Hepatic stellate cell (primary cell): ENCODE results near the gene CSMD2.

Source experiments
- DNase-seq: peaks from one replicate; pipeline ENCODE4 v3.0.0; 2011; ENCODE audit warnings: low spot score

Gene CSMD2

GRCh38 chr1:33680281-33680840 lies 484.7 kb downstream of the CSMD2 start:
- DNase-seq: no peak

DNA sequence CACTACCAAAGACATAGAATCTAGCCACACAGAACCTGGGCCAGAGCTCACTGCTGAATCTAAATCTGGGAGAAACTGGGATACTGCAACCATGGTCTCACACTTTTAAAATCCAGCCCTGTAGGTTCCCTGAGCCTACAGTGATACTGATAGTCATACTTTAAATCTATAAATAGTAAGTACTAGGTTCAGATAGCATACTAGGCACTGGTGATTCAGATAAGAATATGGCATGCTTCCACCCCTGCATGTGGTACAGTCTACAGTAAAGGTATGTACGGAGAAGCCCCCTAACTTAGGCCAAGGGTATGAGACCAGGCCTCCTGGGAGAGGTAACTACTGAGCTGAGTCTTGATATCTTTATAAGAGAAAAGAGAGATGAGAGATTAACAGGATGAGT lies 494.5 kb downstream of the CSMD2 start:
- DNase-seq: no peak

DNA sequence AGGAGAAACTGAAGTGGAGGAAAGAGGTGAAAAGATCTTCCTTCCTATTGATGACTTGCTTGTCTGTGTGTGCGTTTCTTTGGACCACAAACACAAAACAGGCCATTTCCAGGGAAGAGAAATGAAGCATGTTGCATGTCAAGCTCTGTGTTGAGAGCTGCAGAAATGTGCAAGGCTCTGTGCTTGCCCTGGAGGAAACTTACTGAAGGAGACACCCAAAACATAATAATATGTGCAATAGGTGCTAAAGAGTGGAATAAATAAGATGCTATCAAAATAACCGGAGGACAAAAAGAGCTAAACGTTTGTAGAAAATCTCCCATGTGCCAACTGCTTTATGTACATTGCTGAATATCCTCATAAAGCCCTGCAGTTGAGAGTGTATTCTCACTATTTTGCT lies 496.3 kb downstream of the CSMD2 start:
- no peak for DNase-seq

DNA sequence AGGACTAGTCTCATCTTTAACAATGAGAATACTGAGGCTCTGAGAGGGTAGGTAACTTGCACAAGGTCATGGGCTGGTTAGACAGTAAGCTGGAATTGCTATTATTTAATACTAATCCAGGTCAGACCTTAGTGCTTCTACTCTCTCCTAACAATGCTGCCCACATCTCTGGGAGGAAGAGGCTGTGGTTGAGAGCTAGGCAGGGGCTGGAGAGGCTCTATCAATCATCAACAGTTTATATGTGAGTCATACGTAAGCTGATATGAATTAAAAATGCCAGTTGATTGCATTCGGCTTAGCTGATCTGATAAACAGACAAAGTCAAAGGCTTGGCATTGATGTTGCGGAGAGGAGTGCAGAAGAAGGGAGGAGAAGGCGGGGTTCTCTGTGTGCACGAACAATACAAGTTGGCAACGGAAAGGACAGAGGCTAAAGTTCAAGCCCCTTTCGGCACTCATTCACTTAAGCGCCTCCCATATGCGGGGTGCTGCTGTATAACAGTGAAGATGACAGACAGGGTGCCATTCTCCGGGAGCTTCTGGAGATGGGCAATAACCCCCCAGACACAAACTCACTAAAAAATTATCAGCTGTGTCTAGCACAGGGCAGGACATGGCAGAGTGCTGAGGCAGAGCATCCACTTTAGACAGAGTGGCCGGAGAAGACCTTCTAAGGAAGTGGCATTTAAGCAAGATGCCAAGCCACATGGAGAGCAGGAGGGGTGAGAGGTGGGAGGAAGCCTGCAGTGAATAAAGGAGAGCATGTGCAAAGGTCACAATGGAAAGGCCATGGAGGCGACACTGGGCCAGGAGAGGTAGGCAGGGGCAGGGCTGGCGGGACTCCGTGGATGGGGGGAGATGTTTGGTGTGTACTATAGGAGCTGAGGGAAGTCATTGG lies 497.4 kb downstream of the CSMD2 start:
- no peak for DNase-seq

GRCh38 chr1:33666616-33667015 lies 498.4 kb downstream of the CSMD2 start:
- DNase-seq: no peak

DNA sequence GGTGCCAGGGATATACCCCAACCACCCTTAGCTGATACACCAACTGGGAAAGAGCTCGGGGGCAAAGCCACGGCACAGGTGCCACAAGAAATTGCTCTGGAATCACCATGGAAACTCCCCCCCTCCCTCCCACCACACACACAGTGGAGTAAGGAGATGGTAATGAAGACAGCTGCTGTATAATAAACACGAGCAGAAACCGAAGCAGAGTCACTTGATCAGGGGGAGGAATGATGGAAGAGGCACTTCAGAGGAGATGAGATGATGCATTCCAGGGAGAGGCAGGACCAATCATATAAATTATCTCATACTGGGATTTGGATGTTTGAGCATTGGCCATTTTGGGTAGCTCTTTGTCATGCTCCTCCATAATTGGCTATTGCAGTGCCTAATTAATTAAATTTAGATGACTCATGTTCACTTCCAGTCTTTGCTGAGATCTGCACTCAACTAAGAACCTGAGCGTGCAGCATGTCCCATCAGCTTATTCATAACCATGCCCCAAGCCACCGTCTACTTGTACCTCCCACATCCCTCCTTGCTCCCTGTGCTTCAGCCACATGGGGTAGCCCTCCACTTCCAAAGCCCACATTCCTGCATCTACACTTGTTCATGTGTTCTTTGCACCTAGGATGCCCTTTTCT lies 503.1 kb downstream of the CSMD2 start:
- DNase-seq: no peak

DNA sequence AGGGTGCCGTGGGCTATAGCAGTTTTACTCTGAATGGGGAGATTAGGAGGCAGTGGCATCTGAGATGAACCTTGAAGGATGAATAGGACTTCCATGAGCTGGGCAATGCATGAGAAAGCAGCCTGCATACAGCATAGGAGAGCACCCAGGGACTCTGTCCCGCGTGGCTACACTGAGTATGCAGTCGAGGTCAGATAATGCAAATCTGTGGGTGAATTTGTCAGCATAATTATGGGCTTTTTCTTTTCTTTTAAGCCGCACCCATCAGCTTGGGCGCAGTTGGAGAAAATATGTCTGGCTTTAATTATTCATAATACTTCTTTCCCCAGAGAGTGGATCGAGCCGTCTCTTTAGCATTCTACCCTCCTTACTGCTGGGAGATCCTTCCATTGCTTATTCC lies 504.1 kb downstream of the CSMD2 start:
- no peak for DNase-seq

DNA sequence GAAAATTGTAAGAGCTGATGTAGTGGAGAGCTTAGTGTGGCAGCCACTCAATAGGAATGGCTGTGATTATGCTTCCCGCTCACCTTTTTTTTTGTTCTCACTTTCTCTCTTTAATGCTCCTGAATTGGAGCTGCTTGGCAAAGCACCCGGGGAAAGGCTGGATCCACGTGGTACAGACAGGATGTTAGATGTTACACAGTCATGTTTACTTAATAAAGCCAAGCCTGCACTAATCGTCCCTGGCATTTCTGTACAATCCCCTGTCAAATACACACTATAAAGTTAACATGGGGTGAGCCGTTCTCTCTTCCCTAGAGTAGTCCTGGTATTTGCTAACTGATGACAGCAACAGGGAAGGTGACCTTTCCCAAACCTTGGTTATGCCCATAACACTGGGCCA lies 504.8 kb downstream of the CSMD2 start:
- no peak for DNase-seq

DNA sequence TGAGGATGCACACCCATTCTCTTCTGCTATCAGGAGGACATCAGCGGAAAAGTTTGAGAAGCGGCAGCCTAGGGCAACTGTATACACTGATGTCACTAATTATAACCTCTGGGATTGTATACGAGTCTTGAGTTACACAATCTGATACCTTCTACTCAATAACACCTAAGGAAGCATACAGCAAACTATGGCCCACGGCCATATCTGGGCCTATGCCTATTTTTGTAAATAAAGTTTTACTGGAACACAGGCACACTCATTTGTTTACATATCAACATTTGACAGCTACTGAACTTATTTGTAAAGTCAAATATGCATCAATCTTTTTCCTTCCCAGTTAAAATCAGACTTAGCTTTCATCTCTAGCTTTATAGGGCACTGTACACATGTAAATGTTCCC lies 505.4 kb downstream of the CSMD2 start:
- no peak for DNase-seq

- DNase-seq: no peak
Observed at GRCh38 chr1:33657833-33658232, 507.2 kb downstream of the CSMD2 start.

- no peak for DNase-seq
Observed at GRCh38 chr1:33656467-33657005, 508.5 kb downstream of the CSMD2 start.

DNA sequence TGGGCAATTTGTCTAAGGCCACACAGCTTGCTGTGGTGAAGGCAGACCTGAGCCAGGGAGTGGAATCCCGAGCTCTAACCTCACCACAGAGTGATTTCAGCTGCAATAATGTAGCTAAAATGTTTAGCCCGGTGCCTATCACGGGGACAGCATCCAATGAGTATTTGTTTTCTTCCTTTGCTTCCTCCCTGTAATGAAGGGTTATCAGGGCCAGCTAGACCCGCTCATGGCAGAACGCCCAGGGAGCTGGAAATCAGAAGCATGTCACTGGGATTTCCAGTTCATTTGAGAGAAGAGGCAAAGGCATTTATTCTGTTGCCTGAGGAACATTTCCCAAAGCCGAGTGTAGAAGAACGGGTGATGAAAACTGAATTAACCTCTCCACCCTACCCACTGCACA lies 509.5 kb downstream of the CSMD2 start:
- DNase-seq: no peak

GRCh38 chr1:33654267-33654834 lies 510.7 kb downstream of the CSMD2 start:
- peak; percentile 24 for DNase-seq

DNA sequence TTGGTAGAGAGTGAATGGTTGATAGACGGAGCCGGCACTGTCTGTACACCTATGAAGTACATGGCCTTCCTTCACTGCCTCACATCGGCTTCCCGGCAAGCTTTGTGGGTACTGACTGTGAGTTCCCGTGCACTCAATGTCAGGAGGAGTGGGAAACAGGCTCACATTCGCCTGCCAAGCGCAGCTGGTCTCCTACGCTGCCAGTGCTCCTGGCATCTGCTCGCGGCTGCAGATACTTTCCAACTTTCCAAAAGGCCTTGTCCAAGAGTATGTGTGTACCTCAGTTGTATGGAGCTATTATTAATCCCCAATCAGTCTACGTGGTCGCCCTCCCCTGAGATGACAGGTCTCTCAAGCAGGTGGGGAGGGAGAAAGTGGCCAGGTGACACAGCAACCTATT lies 511.8 kb downstream of the CSMD2 start:
- no peak for DNase-seq

DNA sequence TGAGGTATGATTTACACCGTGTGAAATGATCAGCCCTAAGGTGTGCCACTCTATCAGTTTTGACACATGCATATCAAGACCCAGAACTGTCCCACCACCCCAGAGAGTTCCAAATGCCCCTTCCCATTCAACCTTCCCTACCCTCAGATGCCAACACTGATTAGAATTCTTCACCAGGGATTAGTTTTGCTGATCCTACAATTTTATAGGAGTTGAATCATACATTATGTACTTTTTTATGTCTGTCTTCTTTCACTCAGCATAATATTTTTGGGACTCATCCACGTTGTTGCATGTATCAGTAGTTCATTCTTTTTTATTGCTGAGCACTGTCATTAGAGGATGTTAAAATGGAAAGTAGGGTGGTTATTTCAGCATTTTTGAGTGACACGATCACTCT lies 514.3 kb downstream of the CSMD2 start:
- DNase-seq: no peak

- no peak for DNase-seq
Observed at GRCh38 chr1:33649759-33650158, 515.3 kb downstream of the CSMD2 start.

GRCh38 chr1:33643216-33643615 lies 521.8 kb downstream of the CSMD2 start:
- DNase-seq: no peak

DNA sequence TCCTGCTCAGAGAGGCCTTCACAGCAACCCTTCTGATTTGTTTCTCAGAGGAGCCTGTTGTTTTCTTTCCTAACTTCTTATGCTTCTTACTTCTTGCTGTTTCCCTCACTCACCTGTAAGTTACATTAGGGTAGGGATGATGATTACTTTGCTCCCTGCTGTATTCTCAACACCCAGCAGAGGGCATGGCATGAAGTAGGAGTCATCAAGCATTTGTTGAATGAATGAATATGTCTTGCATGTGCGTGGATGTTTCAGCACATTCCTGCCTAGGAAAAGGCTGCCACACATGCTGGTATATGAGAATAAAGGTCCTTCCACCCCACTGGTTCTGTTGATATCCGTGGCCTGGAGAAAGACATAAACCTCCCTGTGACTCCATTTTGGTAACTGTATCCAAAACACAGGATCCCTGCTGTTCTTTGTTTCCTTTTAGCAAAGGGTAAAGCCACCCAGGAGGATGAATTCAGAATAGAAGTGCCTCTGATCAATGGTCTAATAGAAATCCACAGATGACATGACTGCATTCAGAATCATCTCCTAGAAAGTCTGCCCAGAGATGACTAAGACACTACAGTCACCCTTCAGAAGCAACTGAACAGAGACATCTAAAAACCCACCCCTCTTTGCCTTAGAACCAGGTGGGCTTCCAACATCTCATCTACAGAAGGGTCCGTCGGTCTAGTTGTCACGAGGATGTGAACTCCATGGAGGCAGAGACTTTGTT lies 523.8 kb downstream of the CSMD2 start:
- no peak for DNase-seq

- no peak for DNase-seq
Observed at GRCh38 chr1:33640114-33640660, 524.8 kb downstream of the CSMD2 start.

DNA sequence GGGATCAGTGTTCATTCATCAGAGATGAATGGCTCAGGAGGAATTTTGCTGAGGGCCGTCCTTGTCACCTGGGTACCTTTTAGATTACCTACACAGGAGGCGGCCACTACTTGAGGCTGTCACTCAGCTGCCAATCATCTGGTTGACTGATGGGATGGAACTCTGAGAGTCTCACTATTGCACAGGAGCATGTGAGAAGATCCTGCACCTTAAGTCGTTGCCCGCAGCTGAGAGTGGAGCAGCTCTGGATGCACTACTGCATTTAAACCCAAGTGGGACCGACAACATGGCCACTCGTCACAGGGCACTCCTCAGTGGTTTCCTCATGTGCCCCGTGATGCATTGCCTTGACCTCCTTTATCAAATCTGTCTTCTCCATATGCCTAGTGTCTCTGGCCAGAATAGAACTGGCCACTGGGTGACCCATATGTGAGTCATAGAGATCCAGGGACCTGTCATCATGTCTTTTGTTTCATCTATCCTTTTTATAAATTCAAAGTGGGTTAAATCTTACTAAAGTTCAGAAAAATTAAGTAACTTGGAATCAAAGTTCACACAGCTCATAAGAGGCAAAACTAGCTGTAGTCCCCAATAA lies 527.1 kb downstream of the CSMD2 start:
- DNase-seq: no peak

DNA sequence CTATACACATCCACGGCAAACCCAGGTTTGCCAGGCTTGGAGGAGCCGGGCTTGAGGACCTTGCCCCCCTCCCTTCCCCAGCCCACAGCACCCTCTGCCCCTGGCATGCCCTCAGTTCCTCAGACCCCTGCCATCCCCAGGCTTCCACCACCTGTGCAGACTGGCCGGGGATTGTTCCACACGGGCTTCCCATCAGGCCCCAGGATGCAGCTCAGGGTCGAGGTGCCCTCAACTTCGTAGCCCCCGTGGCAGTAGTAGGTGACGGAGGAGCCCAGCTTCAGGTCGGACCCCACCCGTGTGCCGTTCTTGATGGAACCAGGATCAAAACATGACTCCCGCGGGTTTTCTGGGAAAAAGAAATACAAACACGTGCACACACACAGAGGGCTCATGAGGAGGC lies 528.8 kb downstream of the CSMD2 start:
- DNase-seq: no peak
